HepG2 (cell line): ENCODE measurements around the gene SP6. TPM values are rescaled to one million over a fixed set of nuclear protein-coding genes. Genes with fewer than 3 reads are reported as not detected.

ENCODE experiments used
- BCL6 ChIP-seq: IDR thresholded peaks from 2 replicates; pipeline ENCODE4 v1.6.1; 2016; ENCODE audit warnings: missing genetic modification reagents, missing compliant biosample characterization
- GFI1 ChIP-seq: sonication (generic); formaldehyde crosslinking; IDR thresholded peaks from 2 replicates; pipeline ENCODE4 v1.5.0; 2020; ENCODE audit warnings: missing genetic modification reagents, mild to moderate bottlenecking, borderline replicate concordance
- HDAC1 ChIP-seq: sonication (generic); formaldehyde crosslinking; IDR thresholded peaks from 2 replicates; pipeline ENCODE4 v1.5.1; 2020; ENCODE audit warnings: mild to moderate bottlenecking, missing genetic modification reagents
- MEIS1 ChIP-seq: sonication (generic); formaldehyde crosslinking; IDR thresholded peaks from 2 replicates; pipeline ENCODE4 v1.9.0; 2021; ENCODE audit warnings: mild to moderate bottlenecking, missing genetic modification reagents, moderate library complexity, borderline replicate concordance
- PPARG ChIP-seq: conservative IDR thresholded peaks from 2 replicates; pipeline ENCODE4 v1.6.1; 2016; ENCODE audit warnings: missing biosample characterization, missing genetic modification reagents
- ZFP36L1 ChIP-seq: sonication (generic); formaldehyde crosslinking; IDR thresholded peaks from 2 replicates; pipeline ENCODE4 v1.8.0; 2022; ENCODE audit warnings: mild to moderate bottlenecking, missing genetic modification reagents, moderate library complexity
- ZNF333 ChIP-seq: sonication (generic); formaldehyde crosslinking; IDR thresholded peaks from 2 replicates; pipeline ENCODE4 v1.4.0; 2020; ENCODE audit warnings: mild to moderate bottlenecking, missing genetic modification reagents, borderline replicate concordance
- ZNF350 ChIP-seq: sonication (generic); formaldehyde crosslinking; IDR thresholded peaks from 2 replicates; pipeline ENCODE4 v1.4.0; 2020; ENCODE audit warnings: mild to moderate bottlenecking, low read depth, missing genetic modification reagents, borderline replicate concordance
- ZNF44 ChIP-seq: sonication (generic); formaldehyde crosslinking; IDR thresholded peaks from 2 replicates; pipeline ENCODE4 v1.5.1; 2020; ENCODE audit warnings: mild to moderate bottlenecking, missing genetic modification reagents
- ZNF703 ChIP-seq: sonication (generic); formaldehyde crosslinking; IDR thresholded peaks from 2 replicates; pipeline ENCODE4 v1.5.1; 2020; ENCODE audit warnings: missing genetic modification reagents, mild to moderate bottlenecking, moderate library complexity, borderline replicate concordance
- polyA plus RNA-seq, 8 experiments: library from polyadenylated mRNA; depleted of rRNA in 3 of 8; stranded (reverse) in 7 of 8; unstranded in 1 of 8; fragments of >200 nt; fragmentation: Illumina TruSeq in 4 of 8; extraction: Trizol in 4 of 8; gene quantifications; 2 replicates each; pipeline versions ENCODE4 v1.2.1 to v1.2.3, GENCODE V29; 2011 to 2016; ENCODE audit warnings: low read depth in 4 of 8, missing spikeins in 1 of 8, mixed read lengths in 1 of 8; ENCODE audit not compliant: insufficient read depth in 1 of 8
- total RNA-seq, 5 experiments: library from RNA; depleted of rRNA; stranded (reverse); fragments of >200 nt; fragmentation: Illumina TruSeq; extraction: Trizol; gene quantifications; 2 replicates each; pipeline ENCODE4 v1.2.3, GENCODE V29; 2016; ENCODE audit warnings: low read depth in 1 of 5
- TF ChIP-seq, protein P1 (sequence below): IDR thresholded peaks from 2 replicates; pipeline ENCODE4 v1.6.1; 2018; ENCODE audit warnings: missing genetic modification reagents
- TF ChIP-seq, protein P2 (sequence below): sonication (generic); formaldehyde crosslinking; IDR thresholded peaks from one replicate; pipeline ENCODE4 v1.5.1; 2020; ENCODE audit warnings: mild to moderate bottlenecking, missing genetic modification reagents; ENCODE audit errors: not compliant biosample characterization
- TF ChIP-seq, protein P3 (sequence below): sonication (generic); formaldehyde crosslinking; IDR thresholded peaks from 2 replicates; pipeline ENCODE4 v1.4.0; 2020; ENCODE audit warnings: missing genetic modification reagents
- TF ChIP-seq, protein P4 (sequence below): sonication (generic); formaldehyde crosslinking; IDR thresholded peaks from 2 replicates; pipeline ENCODE4 v1.8.0; 2022; ENCODE audit warnings: missing genetic modification reagents, mild to moderate bottlenecking, borderline replicate concordance

Gene SP6
- total and polyA plus RNA-seq, 2 of the 13 experiments (the other 11 are each of a cell fraction or from before 2014, with no cell fraction given): 0.07 TPM

GRCh38 chr17:47895856-47896671, 45.1 kb upstream of the SP6 start, which contains the start of gene SP2 (continued):
- no peak; the same call in none of the 2 replicates for TF ChIP-seq ZNF333
- TF ChIP-seq, protein P1, sequence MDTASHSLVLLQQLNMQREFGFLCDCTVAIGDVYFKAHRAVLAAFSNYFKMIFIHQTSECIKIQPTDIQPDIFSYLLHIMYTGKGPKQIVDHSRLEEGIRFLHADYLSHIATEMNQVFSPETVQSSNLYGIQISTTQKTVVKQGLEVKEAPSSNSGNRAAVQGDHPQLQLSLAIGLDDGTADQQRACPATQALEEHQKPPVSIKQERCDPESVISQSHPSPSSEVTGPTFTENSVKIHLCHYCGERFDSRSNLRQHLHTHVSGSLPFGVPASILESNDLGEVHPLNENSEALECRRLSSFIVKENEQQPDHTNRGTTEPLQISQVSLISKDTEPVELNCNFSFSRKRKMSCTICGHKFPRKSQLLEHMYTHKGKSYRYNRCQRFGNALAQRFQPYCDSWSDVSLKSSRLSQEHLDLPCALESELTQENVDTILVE (CRISPR knock-in tag): no peak; the same call in 1 of the 2 replicates
- TF ChIP-seq, protein P2, sequence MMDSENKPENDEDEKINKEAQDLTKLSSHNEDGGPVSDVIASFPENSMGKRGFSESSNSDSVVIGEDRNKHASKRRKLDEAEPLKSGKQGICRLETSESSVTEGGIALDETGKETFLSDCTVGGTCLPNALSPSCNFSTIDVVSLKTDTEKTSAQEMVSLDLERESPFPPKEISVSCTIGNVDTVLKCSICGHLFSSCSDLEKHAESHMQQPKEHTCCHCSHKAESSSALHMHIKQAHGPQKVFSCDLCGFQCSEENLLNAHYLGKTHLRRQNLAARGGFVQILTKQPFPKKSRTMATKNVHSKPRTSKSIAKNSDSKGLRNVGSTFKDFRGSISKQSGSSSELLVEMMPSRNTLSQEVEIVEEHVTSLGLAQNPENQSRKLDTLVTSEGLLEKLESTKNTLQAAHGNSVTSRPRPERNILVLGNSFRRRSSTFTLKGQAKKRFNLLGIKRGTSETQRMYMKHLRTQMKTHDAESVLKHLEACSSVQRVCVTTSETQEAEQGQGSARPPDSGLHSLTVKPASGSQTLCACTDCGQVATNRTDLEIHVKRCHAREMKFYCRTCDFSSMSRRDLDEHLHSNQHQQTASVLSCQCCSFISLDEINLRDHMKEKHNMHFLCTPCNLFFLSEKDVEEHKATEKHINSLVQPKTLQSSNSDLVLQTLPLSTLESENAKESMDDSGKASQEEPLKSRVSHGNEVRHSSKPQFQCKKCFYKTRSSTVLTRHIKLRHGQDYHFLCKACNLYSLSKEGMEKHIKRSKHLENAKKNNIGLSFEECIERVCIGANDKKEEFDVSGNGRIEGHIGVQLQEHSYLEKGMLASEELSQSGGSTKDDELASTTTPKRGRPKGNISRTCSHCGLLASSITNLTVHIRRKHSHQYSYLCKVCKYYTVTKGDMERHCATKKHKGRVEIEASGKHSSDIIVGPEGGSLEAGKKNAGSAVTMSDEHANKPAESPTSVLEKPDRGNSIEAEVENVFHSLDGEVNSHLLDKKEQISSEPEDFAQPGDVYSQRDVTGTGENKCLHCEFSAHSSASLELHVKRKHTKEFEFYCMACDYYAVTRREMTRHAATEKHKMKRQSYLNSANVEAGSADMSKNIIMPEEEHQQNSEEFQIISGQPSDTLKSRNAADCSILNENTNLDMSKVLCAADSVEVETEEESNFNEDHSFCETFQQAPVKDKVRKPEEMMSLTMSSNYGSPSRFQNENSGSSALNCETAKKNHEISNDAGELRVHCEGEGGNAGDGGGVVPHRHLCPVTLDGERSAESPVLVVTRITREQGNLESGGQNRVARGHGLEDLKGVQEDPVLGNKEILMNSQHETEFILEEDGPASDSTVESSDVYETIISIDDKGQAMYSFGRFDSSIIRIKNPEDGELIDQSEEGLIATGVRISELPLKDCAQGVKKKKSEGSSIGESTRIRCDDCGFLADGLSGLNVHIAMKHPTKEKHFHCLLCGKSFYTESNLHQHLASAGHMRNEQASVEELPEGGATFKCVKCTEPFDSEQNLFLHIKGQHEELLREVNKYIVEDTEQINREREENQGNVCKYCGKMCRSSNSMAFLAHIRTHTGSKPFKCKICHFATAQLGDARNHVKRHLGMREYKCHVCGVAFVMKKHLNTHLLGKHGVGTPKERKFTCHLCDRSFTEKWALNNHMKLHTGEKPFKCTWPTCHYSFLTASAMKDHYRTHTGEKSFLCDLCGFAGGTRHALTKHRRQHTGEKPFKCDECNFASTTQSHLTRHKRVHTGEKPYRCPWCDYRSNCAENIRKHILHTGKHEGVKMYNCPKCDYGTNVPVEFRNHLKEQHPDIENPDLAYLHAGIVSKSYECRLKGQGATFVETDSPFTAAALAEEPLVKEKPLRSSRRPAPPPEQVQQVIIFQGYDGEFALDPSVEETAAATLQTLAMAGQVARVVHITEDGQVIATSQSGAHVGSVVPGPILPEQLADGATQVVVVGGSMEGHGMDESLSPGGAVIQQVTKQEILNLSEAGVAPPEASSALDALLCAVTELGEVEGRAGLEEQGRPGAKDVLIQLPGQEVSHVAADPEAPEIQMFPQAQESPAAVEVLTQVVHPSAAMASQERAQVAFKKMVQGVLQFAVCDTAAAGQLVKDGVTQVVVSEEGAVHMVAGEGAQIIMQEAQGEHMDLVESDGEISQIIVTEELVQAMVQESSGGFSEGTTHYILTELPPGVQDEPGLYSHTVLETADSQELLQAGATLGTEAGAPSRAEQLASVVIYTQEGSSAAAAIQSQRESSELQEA: no peak
- no peak for TF ChIP-seq ZNF703 (CRISPR knock-in tag)
- TF ChIP-seq PPARG (CRISPR knock-in tag): peak; percentile 48; the same call in 1 of the 2 replicates
- TF ChIP-seq, protein P3, sequence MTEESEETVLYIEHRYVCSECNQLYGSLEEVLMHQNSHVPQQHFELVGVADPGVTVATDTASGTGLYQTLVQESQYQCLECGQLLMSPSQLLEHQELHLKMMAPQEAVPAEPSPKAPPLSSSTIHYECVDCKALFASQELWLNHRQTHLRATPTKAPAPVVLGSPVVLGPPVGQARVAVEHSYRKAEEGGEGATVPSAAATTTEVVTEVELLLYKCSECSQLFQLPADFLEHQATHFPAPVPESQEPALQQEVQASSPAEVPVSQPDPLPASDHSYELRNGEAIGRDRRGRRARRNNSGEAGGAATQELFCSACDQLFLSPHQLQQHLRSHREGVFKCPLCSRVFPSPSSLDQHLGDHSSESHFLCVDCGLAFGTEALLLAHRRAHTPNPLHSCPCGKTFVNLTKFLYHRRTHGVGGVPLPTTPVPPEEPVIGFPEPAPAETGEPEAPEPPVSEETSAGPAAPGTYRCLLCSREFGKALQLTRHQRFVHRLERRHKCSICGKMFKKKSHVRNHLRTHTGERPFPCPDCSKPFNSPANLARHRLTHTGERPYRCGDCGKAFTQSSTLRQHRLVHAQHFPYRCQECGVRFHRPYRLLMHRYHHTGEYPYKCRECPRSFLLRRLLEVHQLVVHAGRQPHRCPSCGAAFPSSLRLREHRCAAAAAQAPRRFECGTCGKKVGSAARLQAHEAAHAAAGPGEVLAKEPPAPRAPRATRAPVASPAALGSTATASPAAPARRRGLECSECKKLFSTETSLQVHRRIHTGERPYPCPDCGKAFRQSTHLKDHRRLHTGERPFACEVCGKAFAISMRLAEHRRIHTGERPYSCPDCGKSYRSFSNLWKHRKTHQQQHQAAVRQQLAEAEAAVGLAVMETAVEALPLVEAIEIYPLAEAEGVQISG (CRISPR knock-in tag): peak; percentile 55
- TF ChIP-seq GFI1 (CRISPR knock-in tag): no peak
- TF ChIP-seq ZNF350 (CRISPR knock-in tag): peak; percentile 7; the same call in 1 of the 2 replicates
- peak; percentile 36; the same call in 1 of the 2 replicates for TF ChIP-seq BCL6 (CRISPR knock-in tag)
- no peak for TF ChIP-seq MEIS1 (CRISPR knock-in tag)
- TF ChIP-seq, protein P4, sequence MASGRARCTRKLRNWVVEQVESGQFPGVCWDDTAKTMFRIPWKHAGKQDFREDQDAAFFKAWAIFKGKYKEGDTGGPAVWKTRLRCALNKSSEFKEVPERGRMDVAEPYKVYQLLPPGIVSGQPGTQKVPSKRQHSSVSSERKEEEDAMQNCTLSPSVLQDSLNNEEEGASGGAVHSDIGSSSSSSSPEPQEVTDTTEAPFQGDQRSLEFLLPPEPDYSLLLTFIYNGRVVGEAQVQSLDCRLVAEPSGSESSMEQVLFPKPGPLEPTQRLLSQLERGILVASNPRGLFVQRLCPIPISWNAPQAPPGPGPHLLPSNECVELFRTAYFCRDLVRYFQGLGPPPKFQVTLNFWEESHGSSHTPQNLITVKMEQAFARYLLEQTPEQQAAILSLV: 0 out of 2 replicates have a peak, but pooled peaks have one; percentile 64
- no peak for TF ChIP-seq ZNF44 (CRISPR knock-in tag)
- TF ChIP-seq HDAC1: peak; percentile 90
- TF ChIP-seq ZFP36L1 (CRISPR knock-in tag): no peak; the same call in 1 of the 2 replicates
